Astrocyte (in vitro differentiated cells and primary cell): Measurements from ENCODE around the gene ABCA4. TPM values are rescaled to one million over a fixed set of nuclear protein-coding genes. Genes with fewer than 3 reads are reported as not detected.

Experiments
- DNase-seq: peaks from one replicate; pipeline ENCODE4 v3.0.0-alpha.2; 2010; ENCODE audit warnings: low read depth
- FAIRE-seq: peaks from 2 replicates; lab custom pipeline; 2011; peaks lifted over from hg19 to GRCh38; lab: Jason Lieb, UNC
- H2AFZ ChIP-seq: 2 replicates; pipeline ENCODE4 v1.6.0; 2012; ENCODE audit warnings: low read depth, low read length, inconsistent platforms
- H3K27ac ChIP-seq: 2 replicates; pipeline ENCODE4 v1.5.1; 2011; ENCODE audit warnings: low read depth, low read length, inconsistent platforms
- H3K27me3 ChIP-seq: 2 replicates; pipeline ENCODE4 v1.6.0; 2011; ENCODE audit warnings: low read length, inconsistent platforms; ENCODE audit not compliant: insufficient read depth
- H3K36me3 ChIP-seq: 2 replicates; pipeline ENCODE4 v1.5.1; 2011; ENCODE audit warnings: low read length, inconsistent platforms; ENCODE audit not compliant: insufficient read depth
- H3K4me1 ChIP-seq: 2 replicates; pipeline ENCODE4 v1.5.1; 2011; ENCODE audit warnings: low read length, inconsistent platforms; ENCODE audit not compliant: insufficient read depth
- H3K4me2 ChIP-seq: 2 replicates; pipeline ENCODE4 v1.6.0; 2012; ENCODE audit warnings: low read length, inconsistent platforms
- H3K4me3 ChIP-seq: 2 replicates; pipeline ENCODE4 v1.5.1; 2011; ENCODE audit warnings: low read depth, mild to moderate bottlenecking, low read length, inconsistent platforms; ENCODE audit not compliant: insufficient read depth
- H3K79me2 ChIP-seq: 2 replicates; pipeline ENCODE4 v1.6.0; 2012; ENCODE audit warnings: mild to moderate bottlenecking, low read length, inconsistent platforms; ENCODE audit not compliant: insufficient read depth
- H3K9ac ChIP-seq: 2 replicates; pipeline ENCODE4 v1.6.0; 2012; ENCODE audit warnings: mild to moderate bottlenecking, low read length, inconsistent platforms
- H3K9me3 ChIP-seq: 2 replicates; pipeline ENCODE4 v1.5.1; 2012; ENCODE audit warnings: low read depth, mild to moderate bottlenecking, low read length, inconsistent platforms; ENCODE audit not compliant: insufficient read depth
- H4K20me1 ChIP-seq: 2 replicates; pipeline ENCODE4 v1.6.0; 2012; ENCODE audit warnings: low read length, inconsistent platforms; ENCODE audit not compliant: insufficient read depth
- H3K27ac Mint-ChIP-seq: one replicate; pipeline ENCODE4 v1.8.0; 2021; ENCODE audit warnings: mild to moderate bottlenecking, mixed read lengths; ENCODE audit not compliant: unreplicated experiment
- H3K27me3 Mint-ChIP-seq: one replicate; pipeline ENCODE4 v1.8.0; 2021; ENCODE audit warnings: low read depth, mixed read lengths; ENCODE audit not compliant: unreplicated experiment
- H3K36me3 Mint-ChIP-seq: one replicate; pipeline ENCODE4 v1.8.0; 2021; ENCODE audit warnings: low read depth, mixed read lengths; ENCODE audit not compliant: unreplicated experiment
- H3K4me1 Mint-ChIP-seq: one replicate; pipeline ENCODE4 v1.8.0; 2021; ENCODE audit warnings: low read depth, mixed read lengths; ENCODE audit not compliant: unreplicated experiment
- H3K4me3 Mint-ChIP-seq: one replicate; pipeline ENCODE4 v1.8.0; 2021; ENCODE audit warnings: mild to moderate bottlenecking, moderate library complexity, mixed read lengths; ENCODE audit not compliant: unreplicated experiment
- H3K9me3 Mint-ChIP-seq: one replicate; pipeline ENCODE4 v1.8.0; 2021; ENCODE audit warnings: mild to moderate bottlenecking, mixed read lengths; ENCODE audit not compliant: unreplicated experiment
- EZH2 ChIP-seq: IDR thresholded peaks from 2 replicates; pipeline ENCODE4 v1.6.1; 2012; ENCODE audit warnings: mild to moderate bottlenecking, low read length, inconsistent platforms; ENCODE audit not compliant: insufficient read depth
- total RNA-seq: library from RNA; stranded (reverse); gene quantifications from 2 replicates; pipeline ENCODE4 v1.2.1, GENCODE V29; 2021
- TF ChIP-seq, protein P1 (sequence below): IDR thresholded peaks from 2 replicates; pipeline ENCODE4 v1.5.1; 2011; ENCODE audit warnings: low read depth, mild to moderate bottlenecking, inconsistent platforms, low read length, moderate library complexity; ENCODE audit not compliant: insufficient read depth

ABCA4 gene
- total RNA-seq, 1 donor from 2014 or later = 0.20 TPM

DNA sequence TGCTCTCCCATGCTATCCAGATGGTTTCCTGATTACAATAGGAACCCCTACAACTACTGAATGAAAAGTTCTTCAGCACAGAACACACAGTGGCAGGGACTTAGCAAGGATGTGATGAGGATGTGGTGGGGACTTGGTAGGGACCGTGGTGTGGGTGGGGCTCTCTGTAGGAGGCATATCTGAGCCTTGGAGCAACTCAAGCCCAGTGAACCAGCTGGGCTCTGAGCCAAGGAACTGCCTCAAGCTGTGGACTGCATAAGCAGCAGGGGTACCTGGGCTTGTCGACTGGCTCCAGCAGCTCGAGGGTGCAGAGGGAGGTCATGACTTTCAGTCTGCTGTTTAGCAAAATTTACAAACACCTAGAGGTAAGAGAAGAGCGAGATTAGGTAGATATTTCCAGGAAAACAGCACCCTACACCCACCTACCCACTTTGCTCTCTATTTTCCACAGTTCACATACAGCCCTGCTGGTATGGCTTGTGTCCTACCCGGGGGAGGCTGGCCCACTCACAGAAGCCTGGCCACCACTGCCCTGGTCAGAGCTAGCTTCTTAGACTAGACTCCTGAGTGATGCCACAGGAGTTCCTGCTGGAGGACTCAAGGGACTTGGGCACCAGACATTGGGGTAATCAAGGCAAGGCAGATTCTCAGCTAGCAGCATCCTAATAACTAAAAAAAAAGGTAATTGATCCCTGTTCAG, 125.0 kb downstream of the ABCA4 start:
- H3K9me3 ChIP-seq = no peaks in the 10 kb centered on the region
- DNase-seq (no peak), FAIRE-seq (no peak)
- no peak overlapping the region for H3K4me2 ChIP-seq
- H3K9ac ChIP-seq = no peak overlapping the region
- Mint-ChIP-seq H3K4me3 (no peak overlapping the region), H3K27ac (no peak overlapping the region), H3K9me3 (peaks cover 2% of the 10 kb centered on the region), H3K27me3 (peaks cover 3% of the 10 kb centered on the region), H3K4me1 (peaks cover 43% of the 10 kb centered on the region), H3K36me3 (no peaks in the 10 kb centered on the region)
- no peak overlapping the region for H2AFZ ChIP-seq
- no peaks in the 10 kb centered on the region for H3K36me3 ChIP-seq
- H3K4me3 ChIP-seq = no peak overlapping the region
- H4K20me1 ChIP-seq = no peaks in the 10 kb centered on the region
- H3K27ac ChIP-seq = no peak overlapping the region
- no peaks in the 10 kb centered on the region for H3K79me2 ChIP-seq
- TF ChIP-seq EZH2 = no peak
- TF ChIP-seq, protein P1, sequence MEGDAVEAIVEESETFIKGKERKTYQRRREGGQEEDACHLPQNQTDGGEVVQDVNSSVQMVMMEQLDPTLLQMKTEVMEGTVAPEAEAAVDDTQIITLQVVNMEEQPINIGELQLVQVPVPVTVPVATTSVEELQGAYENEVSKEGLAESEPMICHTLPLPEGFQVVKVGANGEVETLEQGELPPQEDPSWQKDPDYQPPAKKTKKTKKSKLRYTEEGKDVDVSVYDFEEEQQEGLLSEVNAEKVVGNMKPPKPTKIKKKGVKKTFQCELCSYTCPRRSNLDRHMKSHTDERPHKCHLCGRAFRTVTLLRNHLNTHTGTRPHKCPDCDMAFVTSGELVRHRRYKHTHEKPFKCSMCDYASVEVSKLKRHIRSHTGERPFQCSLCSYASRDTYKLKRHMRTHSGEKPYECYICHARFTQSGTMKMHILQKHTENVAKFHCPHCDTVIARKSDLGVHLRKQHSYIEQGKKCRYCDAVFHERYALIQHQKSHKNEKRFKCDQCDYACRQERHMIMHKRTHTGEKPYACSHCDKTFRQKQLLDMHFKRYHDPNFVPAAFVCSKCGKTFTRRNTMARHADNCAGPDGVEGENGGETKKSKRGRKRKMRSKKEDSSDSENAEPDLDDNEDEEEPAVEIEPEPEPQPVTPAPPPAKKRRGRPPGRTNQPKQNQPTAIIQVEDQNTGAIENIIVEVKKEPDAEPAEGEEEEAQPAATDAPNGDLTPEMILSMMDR = no peak
- H3K27me3 ChIP-seq = no peaks in the 10 kb centered on the region
- peaks cover 16% of the 10 kb centered on the region for H3K4me1 ChIP-seq

DNA sequence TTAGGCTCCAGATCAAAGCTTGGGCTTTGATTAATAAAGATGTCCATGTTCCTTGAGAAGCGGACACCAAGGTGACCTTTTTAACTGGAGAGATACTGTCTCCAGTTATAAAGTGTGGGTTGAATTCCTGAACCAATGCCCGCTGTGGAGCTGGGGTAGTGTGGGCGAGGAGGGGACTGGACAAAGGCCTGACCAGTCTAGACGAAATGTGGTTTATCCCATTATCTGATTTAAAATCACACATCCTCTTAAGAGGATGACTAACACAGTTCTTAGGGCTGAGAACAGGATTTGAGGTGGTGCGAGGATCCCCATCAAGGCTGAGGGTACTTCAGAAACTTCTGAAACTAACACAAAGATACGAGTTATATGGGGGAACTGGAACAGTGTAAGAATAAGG, 127.2 kb downstream of the ABCA4 start:
- no peak overlapping the region for H3K9ac ChIP-seq
- no peak overlapping the region for H3K27ac ChIP-seq
- H3K9me3 ChIP-seq = no peaks in the 10 kb centered on the region
- FAIRE-seq (no peak), DNase-seq (peak; percentile 96)
- no peaks in the 10 kb centered on the region for H3K79me2 ChIP-seq
- H3K36me3 Mint-ChIP-seq = no peaks in the 10 kb centered on the region
- H2AFZ ChIP-seq = no peak overlapping the region
- H3K27me3 ChIP-seq = no peaks in the 10 kb centered on the region
- H3K4me1 Mint-ChIP-seq = peaks cover 53% of the 10 kb centered on the region
- no peaks in the 10 kb centered on the region for H3K36me3 ChIP-seq
- peaks cover 4% of the 10 kb centered on the region for H3K27me3 Mint-ChIP-seq
- H4K20me1 ChIP-seq = no peaks in the 10 kb centered on the region
- H3K27ac Mint-ChIP-seq = peak overlapping the region; percentile 89
- TF ChIP-seq, protein P1 = no peak
- no peak for TF ChIP-seq EZH2
- no peaks in the 10 kb centered on the region for H3K9me3 Mint-ChIP-seq
- peak overlapping the region; percentile 47 for H3K4me2 ChIP-seq
- no peak overlapping the region for H3K4me3 ChIP-seq
- no peak overlapping the region for H3K4me3 Mint-ChIP-seq
- H3K4me1 ChIP-seq = peaks cover 32% of the 10 kb centered on the region

DNA sequence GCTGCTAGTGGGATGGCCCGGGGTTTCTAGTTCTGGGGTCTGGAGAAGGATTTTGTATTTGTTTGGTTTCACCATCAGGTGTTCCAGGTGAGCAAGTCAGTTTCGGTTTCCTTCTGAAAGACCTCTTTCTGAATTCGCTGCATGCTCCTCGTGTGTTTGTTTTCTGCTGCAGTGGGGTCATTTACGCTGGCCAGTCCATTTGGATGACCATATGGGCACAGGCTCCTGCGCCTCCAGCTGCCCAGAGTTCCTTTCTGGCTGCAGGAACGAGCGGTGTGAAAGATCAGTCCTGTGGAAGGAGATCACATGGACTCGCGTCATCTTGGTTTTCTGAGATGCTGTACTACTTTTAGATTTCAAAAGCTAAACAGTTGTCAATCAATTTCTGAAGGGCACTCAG, 128.0 kb downstream of the ABCA4 start:
- Mint-ChIP-seq H3K36me3 (no peaks in the 10 kb centered on the region), H3K9me3 (no peaks in the 10 kb centered on the region), H3K4me3 (no peak overlapping the region), H3K4me1 (peaks cover 59% of the 10 kb centered on the region), H3K27me3 (peaks cover 4% of the 10 kb centered on the region), H3K27ac (peak overlapping the region; percentile 89)
- FAIRE-seq (no peak), DNase-seq (no peak)
- H3K27me3 ChIP-seq = no peaks in the 10 kb centered on the region
- H3K79me2 ChIP-seq = no peaks in the 10 kb centered on the region
- H3K4me3 ChIP-seq = no peak overlapping the region
- H3K27ac ChIP-seq = no peak overlapping the region
- TF ChIP-seq EZH2 = no peak
- TF ChIP-seq, protein P1 = no peak
- H2AFZ ChIP-seq = no peak overlapping the region
- H3K36me3 ChIP-seq = no peaks in the 10 kb centered on the region
- no peak overlapping the region for H3K9ac ChIP-seq
- no peaks in the 10 kb centered on the region for H4K20me1 ChIP-seq
- H3K4me2 ChIP-seq = peak overlapping the region; percentile 47
- H3K9me3 ChIP-seq = no peaks in the 10 kb centered on the region
- H3K4me1 ChIP-seq = peaks cover 39% of the 10 kb centered on the region
